HCT116 (cell line): ENCODE data around the gene INTS14. TPM values are rescaled to one million over a fixed set of nuclear protein-coding genes. Genes with fewer than 3 reads are reported as not detected.

Experiments
- ATAC-seq: fragments of 200-7000 bp; cut with Tn5 transposase; 2 replicates; pipeline ENCODE4 v1.9.1; 2020; ENCODE audit warnings: mild to moderate bottlenecking, moderate library complexity
- BruUV-seq: library from RNA; stranded (reverse); fragments of 400-500 nt; replicated peaks from 2 replicates; lab custom pipeline; 2021; lab: Mats Ljungman, UMichigan
- CTCF ChIA-PET: fragments of 300-600 bp; sonication (Branson Sonifier 250); formaldehyde crosslinking; loops from one replicate; lab custom pipeline; 2021; ENCODE audit warnings: antibody characterized with exemption; lab: Charles Lee
- POLR2A ChIA-PET: fragments of 300-600, 350-600 bp; sonication (Branson Sonifier 250); formaldehyde crosslinking; loops from one replicate; lab custom pipeline; 2021; ENCODE audit warnings: antibody characterized with exemption; lab: Charles Lee
- RAD21 ChIA-PET, 2 experiments: fragments of 300-600 bp; sonication (Branson Sonifier 250); formaldehyde crosslinking; loops; one replicate each; lab custom pipeline; 2023; ENCODE audit warnings: low total read pairs in 2 of 2; ENCODE audit not compliant: uncharacterized antibody in 2 of 2, unreplicated experiment in 2 of 2, low non-redundant PET in 1 of 2; lab: Charles Lee
- DNase-seq: peaks from one replicate; pipeline ENCODE4 v3.0.0-alpha.2; 2010; ENCODE audit warnings: low read depth, low spot score
- H2AFZ ChIP-seq: fragments of 200-600 bp; shearing (Covaris generic), sonication (generic); 2 replicates; pipeline ENCODE4 v1.6.1; 2017; ENCODE audit warnings: low read depth, mixed run types, mixed read lengths, antibody characterized with exemption, low read length; ENCODE audit not compliant: poor library complexity, severe bottlenecking
- H3K27ac ChIP-seq: 2 replicates; pipeline ENCODE4 v1.5.1; 2012; ENCODE audit warnings: low read depth, low read length
- H3K27me3 ChIP-seq: fragments of 200-600 bp; sonication (generic); 2 replicates; pipeline ENCODE4 v1.6.1; 2016; ENCODE audit warnings: mixed run types, low read length, mixed read lengths; ENCODE audit not compliant: insufficient read depth
- H3K36me3 ChIP-seq, 2 experiments: fragments of 200-500 bp in 1 of 2; fragments of 200-600 bp in 1 of 2; sonication (Bioruptor generic) in 1 of 2; sonication (generic) in 1 of 2; 2 replicates each; pipeline versions ENCODE4 v1.5.1 to v1.6.1; 2014 to 2016; ENCODE audit warnings: low read length in 2 of 2, inconsistent platforms in 1 of 2, mixed read lengths in 1 of 2, mixed run types in 1 of 2; ENCODE audit not compliant: insufficient read depth in 2 of 2, control insufficient read depth in 1 of 2
- H3K4me1 ChIP-seq, 2 experiments: fragments of 200-600 bp in 1 of 2; sonication (generic) in 1 of 2; 2 replicates each; pipeline versions ENCODE4 v1.5.1 to v1.6.1; 2012 to 2017; ENCODE audit warnings: low read length in 2 of 2, inconsistent platforms in 1 of 2, mild to moderate bottlenecking in 1 of 2, mixed read lengths in 1 of 2, mixed run types in 1 of 2, moderate library complexity in 1 of 2; ENCODE audit not compliant: insufficient read depth in 2 of 2, control insufficient read depth in 1 of 2
- H3K4me2 ChIP-seq: fragments of 200-600 bp; sonication (generic); 2 replicates; pipeline ENCODE4 v1.6.1; 2017; ENCODE audit warnings: mixed run types, low read length, mixed read lengths
- H3K4me3 ChIP-seq, 2 experiments: fragments of 200-600 bp in 1 of 2; sonication (generic) in 1 of 2; replicated peaks in 1 of 2; 2 replicates each; pipeline ENCODE4 v1.5.1; 2011 to 2016; ENCODE audit warnings: low read length in 2 of 2, control low read depth in 1 of 2, low read depth in 1 of 2, mild to moderate bottlenecking in 1 of 2, mixed read lengths in 1 of 2, mixed run types in 1 of 2
- H3K79me2 ChIP-seq: fragments of 200-600 bp; sonication (generic); 2 replicates; pipeline ENCODE4 v1.6.1; 2017; ENCODE audit warnings: mild to moderate bottlenecking, mixed run types, low read length, moderate library complexity, mixed read lengths; ENCODE audit not compliant: insufficient read depth
- H3K9ac ChIP-seq: fragments of 200-600 bp; sonication (generic); 2 replicates; pipeline ENCODE4 v1.6.1; 2016; ENCODE audit warnings: low read length, mixed read lengths
- H3K9me2 ChIP-seq: fragments of 200-600 bp; sonication (generic), shearing (Covaris generic); 2 replicates; pipeline ENCODE4 v1.6.1; 2017; ENCODE audit warnings: mixed run types, mild to moderate bottlenecking, moderate library complexity; ENCODE audit not compliant: insufficient read depth
- H3K9me3 ChIP-seq, 2 experiments: fragments of 200-500 bp in 1 of 2; fragments of 200-600 bp in 1 of 2; sonication (Bioruptor generic) in 1 of 2; sonication (generic) in 1 of 2; 2 replicates each; pipeline ENCODE4 v1.6.1; 2014 to 2017; ENCODE audit warnings: low read length in 2 of 2, mixed read lengths in 2 of 2, inconsistent platforms in 1 of 2, low read depth in 1 of 2, mild to moderate bottlenecking in 1 of 2, mixed run types in 1 of 2, moderate library complexity in 1 of 2; ENCODE audit not compliant: control insufficient read depth in 1 of 2, insufficient read depth in 1 of 2
- H4K20me1 ChIP-seq: fragments of 200-600 bp; sonication (generic), shearing (Covaris generic); 2 replicates; pipeline ENCODE4 v1.6.1; 2017; ENCODE audit warnings: mixed run types, mild to moderate bottlenecking, moderate library complexity; ENCODE audit not compliant: insufficient read depth
- CEBPB ChIP-seq: IDR thresholded peaks from 2 replicates; pipeline ENCODE4 v1.6.1; 2012; ENCODE audit warnings: low read depth
- EGR1 ChIP-seq: IDR thresholded peaks from 2 replicates; pipeline ENCODE4 v1.6.1; 2012; ENCODE audit warnings: low read depth
- EZH2 ChIP-seq: fragments of 200-600 bp; sonication (generic); IDR thresholded peaks from 2 replicates; pipeline ENCODE4 v1.6.1; 2017; ENCODE audit warnings: antibody characterized with exemption, mixed run types
- JUND ChIP-seq: IDR thresholded peaks from 2 replicates; pipeline ENCODE4 v1.6.1; 2012
- RAD21 ChIP-seq: IDR thresholded peaks from 2 replicates; pipeline ENCODE4 v1.6.1; 2012; ENCODE audit warnings: low read depth, mild to moderate bottlenecking
- SIN3A ChIP-seq: IDR thresholded peaks from 2 replicates; pipeline ENCODE4 v1.6.1; 2012; ENCODE audit warnings: low read depth
- SP1 ChIP-seq: IDR thresholded peaks from 2 replicates; pipeline ENCODE4 v1.6.1; 2012; ENCODE audit warnings: low read depth
- SRF ChIP-seq: IDR thresholded peaks from 2 replicates; pipeline ENCODE4 v1.6.1; 2012; ENCODE audit warnings: low read depth
- ZFX ChIP-seq: fragments of 450-650 bp; IDR thresholded peaks from 2 replicates; pipeline ENCODE4 v1.6.1; 2017
- ZNF274 ChIP-seq: fragments of 200-500 bp; sonication (Bioruptor generic); IDR thresholded peaks from 2 replicates; pipeline ENCODE4 v1.6.1; 2014; ENCODE audit warnings: mild to moderate bottlenecking, low read depth, low read length, inconsistent platforms
- intact Hi-C: fragments of 100-400 bp; cut with micrococcal nuclease; formaldehyde crosslinking; loops from 2 replicates; pipeline ENCODE4 v1.10.0; 2022
- total RNA-seq: library from RNA; stranded (reverse); gene quantifications from one replicate; pipeline ENCODE4 v1.2.1, GENCODE V29; 2021; ENCODE audit not compliant: unreplicated experiment
- TF ChIP-seq, protein P1 (sequence below): IDR thresholded peaks from 2 replicates; pipeline ENCODE4 v1.6.1; 2012
- TF ChIP-seq, protein P2 (sequence below): IDR thresholded peaks from 2 replicates; pipeline ENCODE4 v1.6.1; 2012; ENCODE audit warnings: low read depth
- TF ChIP-seq, protein P3 (sequence below): IDR thresholded peaks from 2 replicates; pipeline ENCODE4 v1.6.1; 2011; ENCODE audit warnings: mild to moderate bottlenecking, low read length, moderate library complexity; ENCODE audit not compliant: insufficient replicate concordance; ENCODE audit errors: extremely low read depth
- TF ChIP-seq, protein P4 (sequence below): IDR thresholded peaks from 2 replicates; pipeline ENCODE4 v1.6.1; 2012

The INTS14 gene
- total RNA-seq, 1 experiment from 2014 or later = 50.1 TPM

DNA sequence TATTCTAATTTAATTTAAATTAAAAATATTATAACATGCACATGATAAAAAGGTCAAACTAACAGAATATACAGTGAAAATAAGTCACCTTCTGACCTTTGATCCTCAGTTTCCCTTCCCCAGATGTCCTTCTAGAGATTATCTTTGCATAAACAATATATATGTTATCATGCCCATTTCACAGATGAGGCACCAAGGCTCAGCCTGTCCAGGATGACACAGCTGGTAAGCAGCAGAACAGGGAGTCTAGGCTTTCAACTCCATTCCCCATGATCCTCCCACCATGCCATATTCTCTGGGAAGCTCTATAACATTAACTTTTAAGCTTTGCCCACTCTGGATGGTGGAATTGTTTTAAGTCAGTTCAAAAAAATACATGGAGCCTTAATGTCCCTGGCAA is 12.2 kb upstream of the INTS14 start (continued):
- no peak for TF ChIP-seq SP1

DNA sequence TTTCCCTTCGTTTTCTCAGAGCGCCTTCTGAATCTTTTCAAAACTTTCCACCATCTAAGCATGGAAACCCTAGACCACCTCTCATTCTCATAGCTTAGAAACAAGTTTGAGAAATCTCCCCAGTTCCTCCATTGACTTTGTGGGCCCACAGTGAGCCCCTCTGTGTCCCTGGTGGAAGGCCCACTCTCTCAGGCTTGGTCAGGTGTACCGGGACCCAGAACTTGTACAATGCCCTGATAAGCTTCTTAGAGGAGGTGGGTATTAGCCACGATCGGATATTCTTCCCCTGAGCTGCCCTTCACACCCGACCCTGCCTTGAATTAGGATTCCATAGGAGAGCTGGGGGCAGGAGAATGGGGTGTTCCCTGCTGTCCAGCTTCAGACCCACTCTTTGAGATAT is 10.7 kb upstream of the INTS14 start, which contains the start of gene SLC24A1:
SLC24A1 (plus strand) TSS at position 301 of the 400 bp plus-strand sequence. CDS start 2,143 bp downstream, outside the sequence.
- H3K4me3 ChIP-seq = no peak within 1 kb of the TSS
- H3K79me2 ChIP-seq = no peaks in the 10 kb centered on the region
- no peak within 1 kb of the TSS for H3K4me2 ChIP-seq
- no peaks in the 10 kb centered on the region for H3K36me3 ChIP-seq
- no peak for TF ChIP-seq JUND
- TF ChIP-seq, protein P1, sequence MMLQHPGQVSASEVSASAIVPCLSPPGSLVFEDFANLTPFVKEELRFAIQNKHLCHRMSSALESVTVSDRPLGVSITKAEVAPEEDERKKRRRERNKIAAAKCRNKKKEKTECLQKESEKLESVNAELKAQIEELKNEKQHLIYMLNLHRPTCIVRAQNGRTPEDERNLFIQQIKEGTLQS = no peak
- no peak for TF ChIP-seq SIN3A
- TF ChIP-seq SRF = no peak
- TF ChIP-seq CEBPB = no peak
- TF ChIP-seq SP1 = no peak
- TF ChIP-seq EZH2 = no peak
- TF ChIP-seq, protein P2, sequence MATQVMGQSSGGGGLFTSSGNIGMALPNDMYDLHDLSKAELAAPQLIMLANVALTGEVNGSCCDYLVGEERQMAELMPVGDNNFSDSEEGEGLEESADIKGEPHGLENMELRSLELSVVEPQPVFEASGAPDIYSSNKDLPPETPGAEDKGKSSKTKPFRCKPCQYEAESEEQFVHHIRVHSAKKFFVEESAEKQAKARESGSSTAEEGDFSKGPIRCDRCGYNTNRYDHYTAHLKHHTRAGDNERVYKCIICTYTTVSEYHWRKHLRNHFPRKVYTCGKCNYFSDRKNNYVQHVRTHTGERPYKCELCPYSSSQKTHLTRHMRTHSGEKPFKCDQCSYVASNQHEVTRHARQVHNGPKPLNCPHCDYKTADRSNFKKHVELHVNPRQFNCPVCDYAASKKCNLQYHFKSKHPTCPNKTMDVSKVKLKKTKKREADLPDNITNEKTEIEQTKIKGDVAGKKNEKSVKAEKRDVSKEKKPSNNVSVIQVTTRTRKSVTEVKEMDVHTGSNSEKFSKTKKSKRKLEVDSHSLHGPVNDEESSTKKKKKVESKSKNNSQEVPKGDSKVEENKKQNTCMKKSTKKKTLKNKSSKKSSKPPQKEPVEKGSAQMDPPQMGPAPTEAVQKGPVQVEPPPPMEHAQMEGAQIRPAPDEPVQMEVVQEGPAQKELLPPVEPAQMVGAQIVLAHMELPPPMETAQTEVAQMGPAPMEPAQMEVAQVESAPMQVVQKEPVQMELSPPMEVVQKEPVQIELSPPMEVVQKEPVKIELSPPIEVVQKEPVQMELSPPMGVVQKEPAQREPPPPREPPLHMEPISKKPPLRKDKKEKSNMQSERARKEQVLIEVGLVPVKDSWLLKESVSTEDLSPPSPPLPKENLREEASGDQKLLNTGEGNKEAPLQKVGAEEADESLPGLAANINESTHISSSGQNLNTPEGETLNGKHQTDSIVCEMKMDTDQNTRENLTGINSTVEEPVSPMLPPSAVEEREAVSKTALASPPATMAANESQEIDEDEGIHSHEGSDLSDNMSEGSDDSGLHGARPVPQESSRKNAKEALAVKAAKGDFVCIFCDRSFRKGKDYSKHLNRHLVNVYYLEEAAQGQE = no peak
- TF ChIP-seq EGR1 = no peak
- TF ChIP-seq, protein P3, sequence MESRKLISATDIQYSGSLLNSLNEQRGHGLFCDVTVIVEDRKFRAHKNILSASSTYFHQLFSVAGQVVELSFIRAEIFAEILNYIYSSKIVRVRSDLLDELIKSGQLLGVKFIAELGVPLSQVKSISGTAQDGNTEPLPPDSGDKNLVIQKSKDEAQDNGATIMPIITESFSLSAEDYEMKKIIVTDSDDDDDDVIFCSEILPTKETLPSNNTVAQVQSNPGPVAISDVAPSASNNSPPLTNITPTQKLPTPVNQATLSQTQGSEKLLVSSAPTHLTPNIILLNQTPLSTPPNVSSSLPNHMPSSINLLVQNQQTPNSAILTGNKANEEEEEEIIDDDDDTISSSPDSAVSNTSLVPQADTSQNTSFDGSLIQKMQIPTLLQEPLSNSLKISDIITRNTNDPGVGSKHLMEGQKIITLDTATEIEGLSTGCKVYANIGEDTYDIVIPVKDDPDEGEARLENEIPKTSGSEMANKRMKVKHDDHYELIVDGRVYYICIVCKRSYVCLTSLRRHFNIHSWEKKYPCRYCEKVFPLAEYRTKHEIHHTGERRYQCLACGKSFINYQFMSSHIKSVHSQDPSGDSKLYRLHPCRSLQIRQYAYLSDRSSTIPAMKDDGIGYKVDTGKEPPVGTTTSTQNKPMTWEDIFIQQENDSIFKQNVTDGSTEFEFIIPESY = no peak
- TF ChIP-seq, protein P4, sequence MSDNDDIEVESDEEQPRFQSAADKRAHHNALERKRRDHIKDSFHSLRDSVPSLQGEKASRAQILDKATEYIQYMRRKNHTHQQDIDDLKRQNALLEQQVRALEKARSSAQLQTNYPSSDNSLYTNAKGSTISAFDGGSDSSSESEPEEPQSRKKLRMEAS = no peak
- no peak for TF ChIP-seq ZNF274
- no peak for TF ChIP-seq ZFX
- TF ChIP-seq RAD21 = no peak
- TF ChIP-seq, all 23 proteins: peak for 0
- ChIA-PET RAD21 (no interaction called here), CTCF (no interaction called here), POLR2A (interaction anchor here (0.8 kb wide), 1 partner anchor 11 kb away, joined by 4 read pairs; the partner anchor contains the start of gene INTS14)
- Histone ChIP-seq H3K9ac (no peak within 1 kb of the TSS), H3K27ac (no peak within 1 kb of the TSS), H4K20me1 (no peaks in the 10 kb centered on the region), H2AFZ (no peak within 1 kb of the TSS), H3K4me1 (no peaks in the 10 kb centered on the region), H3K27me3 (no peaks in the 10 kb centered on the region), H3K9me3 (no peaks in the 10 kb centered on the region), H3K9me2 (no peaks in the 10 kb centered on the region)
- no peak for DNase-seq
- intact Hi-C loops = no loop called here
- no TSS peak for BruUV-seq
- ATAC-seq = no peak
